Measurements from ENCODE around the gene EPRS1.
"Not testable (repeated sequence)": the region's sequence is repeated elsewhere in the genome, so short reads cannot be mapped to it uniquely, and the experiment has no call there.

Gene EPRS1

GRCh38 chr1:220038640-220039039 is 7.7 kb downstream of the EPRS1 start:
- no peak for DNase-seq (ENCODE audit: low spot score)

- DNase-seq (ENCODE audit: low spot score), result not testable (repeated sequence)
Observed at GRCh38 chr1:220037810-220038209, 8.5 kb downstream of the EPRS1 start.

GRCh38 chr1:220032911-220033310 is 13.4 kb downstream of the EPRS1 start:
- no peak for DNase-seq (ENCODE audit: low spot score)

DNA sequence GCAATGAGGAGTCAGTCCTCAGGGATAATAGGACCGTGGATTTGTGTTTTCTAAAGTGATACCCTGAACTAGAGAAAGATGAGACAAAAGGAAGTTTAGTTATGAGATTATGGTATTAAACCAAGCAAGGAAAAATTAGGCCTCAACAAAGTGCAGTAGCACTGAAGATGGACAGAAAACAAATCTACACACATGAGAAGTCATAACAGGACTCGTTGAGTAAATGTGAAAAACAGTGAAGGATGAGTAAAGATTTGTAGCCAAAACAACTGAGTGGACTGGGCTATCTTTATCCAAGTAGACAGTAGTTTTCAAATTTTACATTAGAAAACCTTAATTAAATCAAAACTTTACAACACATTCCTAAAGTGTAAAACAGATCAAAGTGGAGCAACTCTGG is 15.0 kb downstream of the EPRS1 start:
- DNase-seq (ENCODE audit: low spot score), result no peak

GRCh38 chr1:220028346-220028895 is 17.9 kb downstream of the EPRS1 start:
- no peak for DNase-seq (ENCODE audit: low spot score)

DNA sequence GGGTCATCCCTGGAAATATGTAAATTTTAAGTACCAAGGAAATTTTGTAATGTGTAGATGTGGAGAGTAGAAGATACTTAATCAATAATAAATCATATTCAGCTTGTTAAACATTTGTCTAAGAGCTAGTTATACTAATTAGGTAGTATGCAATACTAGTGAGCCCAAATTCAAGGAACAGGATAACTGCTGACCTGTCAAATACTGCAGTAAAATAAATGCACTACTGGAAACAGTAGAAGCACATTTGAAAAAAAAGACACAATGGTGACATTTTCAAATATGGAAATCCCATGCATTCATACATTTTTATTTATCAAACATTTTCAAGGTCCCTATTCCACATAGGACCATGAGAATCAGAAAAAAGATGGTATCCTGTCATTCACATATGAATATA is 27.2 kb downstream of the EPRS1 start:
- DNase-seq (ENCODE audit: low spot score), result no peak

GRCh38 chr1:220013497-220013896 is 32.8 kb downstream of the EPRS1 start:
- DNase-seq (ENCODE audit: low spot score), result peak; percentile 19

- DNase-seq (ENCODE audit: low spot score), result no peak
Observed at GRCh38 chr1:220012259-220012658, 34.0 kb downstream of the EPRS1 start.

DNA sequence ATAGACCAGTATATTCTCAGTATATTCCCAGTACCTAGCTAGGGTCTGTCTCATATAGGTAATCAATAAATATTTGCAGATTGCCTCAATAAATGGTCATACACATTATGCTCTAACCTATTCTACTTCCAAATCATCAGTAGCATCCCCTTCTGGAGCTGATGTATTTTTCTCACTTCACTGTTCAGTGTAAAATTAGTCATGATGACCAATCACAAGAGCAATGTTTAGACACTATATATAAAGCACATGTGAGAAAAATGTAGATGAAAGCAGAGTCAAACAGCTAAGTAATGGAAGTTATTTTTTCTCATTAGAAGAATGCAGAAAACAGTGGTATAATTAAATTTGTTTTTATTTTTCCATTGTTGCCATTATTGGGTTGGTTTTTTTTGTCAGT is 34.7 kb downstream of the EPRS1 start:
- DNase-seq (ENCODE audit: low spot score), result no peak

DNA sequence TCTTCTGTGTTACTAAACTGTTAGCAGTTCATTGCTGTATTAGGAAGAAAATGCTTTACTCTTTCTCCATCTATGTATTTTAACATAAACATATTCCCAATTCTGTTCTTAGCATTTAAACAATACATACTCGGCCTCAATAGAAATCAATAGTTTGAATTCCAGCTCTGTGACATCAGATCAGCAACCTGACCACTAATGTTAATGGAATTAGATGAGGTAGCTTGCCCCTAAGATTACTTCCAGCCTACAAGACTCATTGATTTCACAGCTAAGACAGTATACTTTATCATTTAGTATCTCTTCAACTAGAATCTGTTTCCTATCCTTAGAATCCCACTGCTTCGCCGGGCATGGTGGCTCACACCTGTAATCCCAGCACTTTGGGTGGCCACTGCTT is 38.9 kb downstream of the EPRS1 start:
- DNase-seq (ENCODE audit: low spot score), result peak; percentile 13

DNA sequence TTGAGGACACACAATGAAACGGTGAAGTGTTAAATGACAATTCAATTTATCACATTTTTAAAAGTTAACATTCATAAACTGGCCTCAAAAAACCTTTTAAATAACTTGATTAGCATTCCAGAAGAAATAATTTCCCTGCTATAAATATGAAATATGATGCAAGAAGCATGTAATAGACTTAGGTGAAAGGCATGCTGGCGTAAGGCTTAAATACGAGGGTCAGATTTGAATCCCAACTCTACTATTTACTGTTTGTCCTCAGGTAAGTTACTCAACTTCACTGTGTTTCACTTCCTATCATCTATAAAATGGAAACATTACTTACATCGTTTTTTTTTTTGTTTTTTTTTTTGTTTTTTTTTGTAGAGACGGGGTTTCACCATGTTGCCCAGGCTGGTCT is 40.8 kb downstream of the EPRS1 start:
- DNase-seq (ENCODE audit: low spot score), result no peak

DNA sequence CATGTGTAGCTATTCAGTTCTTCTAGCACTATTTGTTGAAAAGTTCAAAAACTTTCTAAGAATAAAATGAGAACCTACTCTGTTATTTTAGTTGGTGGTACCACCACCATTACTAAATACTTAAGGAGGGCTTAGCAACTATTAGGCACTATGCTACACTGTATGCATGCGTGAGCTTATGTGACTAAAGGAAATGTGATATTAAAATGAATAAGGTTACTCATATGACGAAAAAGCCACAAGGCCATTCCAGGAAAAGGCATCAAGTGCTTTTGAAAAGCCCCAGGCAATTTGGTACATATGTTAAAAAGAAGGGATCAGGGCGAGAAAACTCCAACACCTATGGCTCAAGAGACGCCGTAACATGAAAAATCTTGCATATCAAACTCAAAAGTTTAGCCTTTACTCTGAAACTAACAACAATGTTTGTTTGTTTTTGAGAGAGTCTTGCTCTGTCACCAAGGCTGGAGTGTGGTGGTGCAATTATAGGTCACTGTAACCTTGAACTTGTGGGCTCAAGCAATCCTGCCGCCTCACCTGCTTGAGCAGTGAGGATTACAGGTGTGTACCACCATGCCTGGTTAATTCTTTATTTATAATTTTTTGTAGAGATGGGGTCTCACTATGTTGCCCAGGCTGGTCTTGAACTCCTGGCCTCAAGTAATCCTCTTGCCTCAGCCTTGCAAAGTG is 42.5 kb downstream of the EPRS1 start:
- no peak for DNase-seq (ENCODE audit: low spot score)

- no peak for DNase-seq (ENCODE audit: low spot score)
Observed at GRCh38 chr1:220003015-220003414, 43.3 kb downstream of the EPRS1 start.

GRCh38 chr1:220001095-220001501 is 45.2 kb downstream of the EPRS1 start:
- DNase-seq (ENCODE audit: low spot score), result no peak

DNA sequence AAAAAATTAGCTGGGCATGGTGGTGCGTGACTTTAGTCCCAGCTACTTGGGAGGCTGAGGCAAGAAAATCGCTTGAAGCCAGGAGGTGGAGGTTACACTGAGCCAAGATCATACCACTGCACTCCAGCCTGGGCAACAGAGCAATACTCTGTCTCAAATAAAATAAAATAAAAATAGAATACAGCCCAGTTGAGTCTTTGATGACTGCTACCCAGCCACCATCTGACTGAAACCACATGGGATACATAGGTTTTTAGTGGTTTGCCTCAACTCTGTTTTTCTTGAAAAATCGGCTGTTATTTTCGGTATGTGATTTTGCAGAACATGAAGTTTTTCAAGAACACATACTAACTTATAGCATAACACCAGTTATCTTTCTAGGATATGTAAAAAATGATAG is 46.5 kb downstream of the EPRS1 start:
- no peak for DNase-seq (ENCODE audit: low spot score)
